ENCODE data around the gene RABGAP1L.

- no peak for TF ChIP-seq CTCF (IDR thresholded peaks at IDR 0.05)
- TF ChIP-seq POLR2A (IDR thresholded peaks at IDR 0.05): no peak
Measured at GRCh38 chr1:174324939-174325338, 165.6 kb downstream of the RABGAP1L start.

Data from thyroid gland (tissue), 4 donors.